GM19452 (cell line): Measurements from ENCODE around the gene CACNA1F.
A peak's percentile ranks its signal among the peaks of the same experiment; 100 is the strongest.

Experiments
- ATAC-seq: cut with Tn5 transposase; IDR thresholded peaks from one replicate; pipeline ENCODE4 v1.9.1; 2021; ENCODE audit not compliant: unreplicated experiment

The CACNA1F gene

DNA sequence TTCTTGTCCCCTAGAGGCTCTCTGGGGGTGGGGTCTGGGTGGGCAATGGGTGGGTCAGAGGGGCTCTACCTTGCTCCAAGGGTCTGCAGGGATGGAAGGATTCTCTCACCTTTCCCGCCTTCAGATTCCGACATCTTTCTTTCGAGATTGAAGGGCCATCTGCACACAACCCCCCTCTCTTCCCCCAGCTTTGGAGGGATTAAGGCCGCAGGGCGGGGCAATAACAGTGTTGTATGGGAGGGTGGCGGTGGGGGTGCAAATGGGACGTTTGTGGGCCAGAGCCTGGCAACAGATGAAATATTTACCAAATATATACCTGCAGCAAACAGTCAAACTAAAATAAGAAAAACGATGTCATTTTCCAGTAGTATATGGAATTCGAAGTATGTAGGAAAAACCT lies at the start of gene CACNA1F:
TSS of gene CACNA1F (minus strand) at position 165 of the 400 bp plus-strand sequence. CDS start at position 134, 31 bp downstream.
- no peak for ATAC-seq

DNA sequence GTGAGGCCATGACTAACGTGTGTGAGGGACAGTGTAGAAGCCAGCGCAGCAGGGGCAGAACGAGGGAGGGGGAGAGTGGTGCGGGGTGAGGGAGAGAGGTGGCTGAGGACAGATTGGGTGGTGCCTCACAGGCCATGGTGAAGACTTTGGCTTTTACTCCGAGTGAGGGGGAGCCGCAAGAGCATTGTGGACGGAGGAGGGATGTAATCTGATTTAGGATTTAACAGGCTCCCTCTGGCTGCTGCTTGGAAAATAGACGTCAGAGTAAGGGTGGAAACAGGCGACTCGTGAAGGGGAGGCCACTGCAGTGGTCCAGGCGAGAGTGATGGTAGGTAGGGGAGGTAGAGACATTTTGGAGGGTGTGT lies 49.5 kb upstream of the CACNA1F start:
- no peak for ATAC-seq

DNA sequence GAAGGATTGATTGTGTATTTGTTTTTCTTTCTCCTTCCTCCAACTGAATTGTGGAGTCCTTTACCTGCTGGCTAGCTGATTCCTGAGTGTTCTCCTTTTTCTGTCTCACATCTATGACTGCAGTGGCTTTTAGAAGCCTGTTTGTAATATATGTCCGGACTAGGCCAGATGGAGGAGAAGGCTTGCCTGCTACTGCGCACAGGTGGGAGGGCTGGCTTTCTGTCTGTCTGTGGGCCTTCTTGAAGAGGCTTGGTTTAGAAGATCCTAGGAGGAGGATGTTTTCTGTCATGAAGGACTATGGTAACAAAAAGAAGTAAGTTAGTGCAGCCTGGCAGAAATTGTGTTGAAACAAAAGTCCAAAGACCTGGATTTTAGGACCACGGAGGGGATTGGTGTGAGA lies 44.9 kb upstream of the CACNA1F start:
- no peak for ATAC-seq

DNA sequence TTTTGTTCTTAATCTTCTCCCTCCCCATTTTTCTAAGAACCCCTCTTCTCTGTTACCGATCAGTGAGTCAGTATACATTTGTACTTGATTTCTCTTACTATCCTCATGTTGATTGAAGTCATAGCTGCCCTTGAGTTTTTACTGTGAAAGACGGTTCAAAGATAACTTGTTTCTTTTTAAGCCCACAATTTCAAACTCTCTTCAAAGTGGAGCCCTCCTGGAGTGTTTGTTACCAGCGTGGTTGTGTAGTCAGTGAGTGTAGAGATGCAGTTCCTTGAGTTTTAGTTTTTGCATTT lies 44.3 kb upstream of the CACNA1F start:
- ATAC-seq = no peak

DNA sequence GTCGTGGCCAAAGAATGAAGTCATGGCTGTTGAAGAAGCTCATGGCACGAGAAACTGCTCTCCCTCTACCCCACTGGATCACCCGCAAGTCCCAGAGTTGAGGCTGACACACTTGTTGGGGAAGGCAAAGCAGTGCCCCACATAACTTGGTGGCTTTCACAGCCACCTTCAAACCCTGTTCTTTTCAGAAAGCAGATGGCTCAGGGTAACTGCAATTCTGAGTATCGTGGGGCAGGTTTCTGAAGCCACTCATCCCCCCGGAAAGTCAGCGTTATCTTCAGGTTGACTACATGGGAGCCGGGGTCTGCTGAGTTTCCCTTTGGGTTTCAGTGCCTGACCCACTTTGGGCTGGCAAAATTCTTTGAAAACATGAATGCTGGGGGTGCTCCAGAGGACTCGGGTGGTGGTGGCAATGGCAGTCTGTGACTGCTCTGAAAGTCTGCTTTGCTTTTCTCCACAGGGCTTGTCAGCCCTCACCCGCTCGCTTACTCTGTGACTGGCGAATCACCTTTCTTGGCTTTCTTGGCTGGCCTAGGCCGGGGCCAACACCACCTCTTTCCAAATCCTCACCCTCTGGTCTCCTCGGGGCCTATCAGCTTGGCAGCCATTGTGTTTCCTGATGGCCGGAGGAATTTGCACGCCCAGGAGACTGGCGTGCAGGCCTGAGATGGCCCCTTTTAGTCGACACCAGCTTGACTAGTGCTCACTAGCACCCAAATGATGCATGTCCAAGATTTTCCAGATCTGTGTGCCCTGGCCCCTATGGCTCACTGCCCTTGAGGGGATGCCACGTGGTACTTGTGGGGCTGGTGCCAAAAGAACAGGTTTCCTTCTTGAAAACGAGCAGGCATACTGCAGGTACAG lies 43.8 kb upstream of the CACNA1F start:
- no peak for ATAC-seq

DNA sequence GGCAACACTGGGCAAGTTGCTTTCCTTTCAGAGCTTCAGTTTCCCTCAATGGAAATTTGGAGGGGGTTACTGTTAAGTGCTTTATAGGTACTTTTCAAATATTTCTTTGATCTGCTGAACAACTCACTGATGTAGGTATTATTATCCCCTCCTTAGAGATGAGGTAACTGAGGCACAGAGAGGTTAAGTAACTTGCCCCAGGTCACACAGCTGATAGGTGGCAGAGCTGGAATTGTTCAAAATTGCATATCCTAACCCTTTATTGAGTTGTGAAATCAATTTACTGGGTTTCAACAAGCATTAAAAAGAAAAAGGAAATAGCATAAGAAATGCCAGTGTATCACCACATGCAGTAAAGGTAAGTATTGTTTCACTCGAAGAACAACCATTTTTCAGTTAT lies 43.1 kb upstream of the CACNA1F start:
- no peak for ATAC-seq

DNA sequence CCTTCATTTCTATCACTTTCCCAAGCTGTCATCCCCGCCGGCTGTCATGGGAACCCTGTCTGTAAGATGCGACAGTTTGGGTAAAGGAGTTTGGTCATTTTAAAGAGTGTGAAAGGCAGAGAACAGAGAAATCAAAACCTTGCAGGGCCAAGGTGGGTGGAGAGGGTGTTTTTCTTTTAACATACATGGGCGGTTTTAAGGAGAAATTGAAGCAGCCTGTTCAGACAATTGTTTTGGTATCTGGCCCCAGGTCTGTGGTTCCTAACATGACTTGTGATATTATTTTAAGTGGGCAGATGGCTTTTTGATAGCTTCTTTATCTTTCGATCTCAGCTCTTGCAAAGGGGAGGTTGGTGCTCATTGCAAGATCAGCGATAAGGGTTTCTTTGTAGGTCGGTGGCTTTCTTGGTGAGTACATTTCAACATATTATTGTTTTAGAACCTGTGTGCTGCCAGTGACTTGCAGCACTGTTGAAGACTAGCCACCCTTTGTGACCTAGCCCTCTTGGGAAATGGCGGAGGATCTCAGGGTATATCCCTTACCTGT lies 40.1 kb upstream of the CACNA1F start:
- ATAC-seq = no peak

DNA sequence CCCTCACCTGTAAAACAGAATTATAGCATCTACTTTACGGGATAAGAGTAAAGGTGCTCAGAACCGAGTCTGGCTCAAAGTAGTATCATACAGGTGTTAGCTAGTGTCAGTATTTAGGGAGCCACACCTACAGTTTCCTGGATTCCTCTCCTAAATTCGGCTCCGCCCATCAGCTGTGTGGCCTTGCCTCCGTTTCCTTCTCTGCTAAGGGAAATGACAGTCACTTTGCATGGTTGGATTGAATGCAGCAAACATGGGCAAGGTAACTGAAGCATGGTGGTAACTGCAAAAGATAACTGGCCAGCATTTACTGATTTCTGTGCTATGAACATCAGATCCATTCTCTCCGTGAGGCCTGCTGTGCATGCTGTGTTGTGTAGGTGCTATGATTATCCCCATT lies 39.3 kb upstream of the CACNA1F start:
- no peak for ATAC-seq

DNA sequence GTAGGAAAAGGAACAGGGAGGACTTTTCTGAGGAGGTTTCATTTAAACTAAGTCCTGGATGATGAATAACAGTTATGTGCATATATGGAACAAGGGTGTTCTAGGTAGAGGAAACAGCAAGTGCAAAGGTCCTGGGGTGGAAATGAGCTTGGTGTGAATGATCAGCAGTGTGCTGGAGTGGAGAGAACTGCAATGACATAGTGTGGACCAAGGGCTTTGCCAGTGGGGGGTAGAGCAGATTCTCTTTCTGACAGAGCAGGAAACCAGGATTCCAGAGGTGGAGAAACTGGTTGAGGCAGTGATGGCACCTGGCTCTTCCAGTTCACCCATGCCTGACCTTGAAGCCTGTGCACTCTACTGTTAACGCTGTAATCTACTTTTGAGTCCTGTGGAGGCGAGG lies 38.2 kb upstream of the CACNA1F start:
- ATAC-seq = no peak

DNA sequence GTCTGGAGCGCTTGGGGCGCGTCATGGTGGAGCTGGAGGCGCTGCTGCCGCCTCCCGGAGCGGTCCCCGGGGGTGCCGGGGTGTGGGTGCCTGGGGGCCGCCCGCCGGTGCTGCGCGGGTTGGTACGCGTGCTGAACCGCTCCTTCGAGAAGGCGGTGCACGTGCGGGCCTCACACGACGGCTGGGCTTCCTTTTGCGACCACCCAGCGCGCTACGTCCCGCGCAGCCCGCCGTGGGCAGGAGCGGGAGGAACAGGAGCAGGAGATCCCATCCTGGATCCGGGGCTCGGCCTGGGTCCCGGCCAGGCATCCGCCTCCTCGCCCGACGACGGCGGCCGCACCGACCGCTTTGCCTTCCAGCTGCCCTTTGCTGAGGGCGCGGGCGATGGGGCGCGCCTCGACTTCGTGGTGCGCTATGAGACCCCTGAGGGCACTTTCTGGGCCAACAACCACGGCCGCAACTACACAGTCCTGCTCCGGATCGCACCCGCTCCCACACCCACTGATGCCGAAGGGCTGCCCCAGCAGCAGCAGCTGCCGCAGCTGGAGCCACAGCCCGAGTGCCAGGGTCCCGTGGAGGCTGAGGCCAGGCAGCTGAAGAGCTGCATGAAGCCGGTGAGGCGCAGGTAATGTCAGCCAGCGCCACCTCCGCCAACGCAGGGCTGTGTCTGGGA lies 37.2 kb upstream of the CACNA1F start:
- no peak for ATAC-seq

DNA sequence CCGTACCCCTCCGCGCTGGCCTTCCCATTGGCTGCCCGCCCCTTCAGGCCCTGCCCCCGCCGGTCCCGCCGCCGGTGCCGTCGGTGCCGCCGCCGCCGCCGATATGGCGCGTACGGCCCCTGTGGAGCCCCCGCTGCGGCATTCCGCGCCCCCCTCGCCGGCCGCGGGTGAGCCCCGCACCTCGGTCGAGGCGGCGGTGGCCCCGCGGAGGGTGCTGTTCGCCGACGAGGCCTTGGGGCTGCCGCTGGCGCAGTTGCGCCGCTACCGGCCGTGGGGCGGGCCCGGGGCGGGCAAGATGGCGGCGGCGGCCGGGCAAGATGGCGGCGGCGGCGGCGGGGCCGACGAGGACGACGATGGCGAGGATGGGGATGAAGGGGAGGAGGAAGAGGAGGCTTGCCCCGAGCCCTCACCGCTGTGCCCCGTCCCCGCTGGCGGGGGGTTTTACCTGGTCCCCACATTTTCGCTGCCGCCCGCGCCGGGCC lies 36.7 kb upstream of the CACNA1F start, which contains the start of gene PPP1R3F:
TSS of gene PPP1R3F (plus strand) at position 27 of the 482 bp plus-strand sequence. CDS start at position 104, 77 bp downstream.
- ATAC-seq = peak; percentile 33

DNA sequence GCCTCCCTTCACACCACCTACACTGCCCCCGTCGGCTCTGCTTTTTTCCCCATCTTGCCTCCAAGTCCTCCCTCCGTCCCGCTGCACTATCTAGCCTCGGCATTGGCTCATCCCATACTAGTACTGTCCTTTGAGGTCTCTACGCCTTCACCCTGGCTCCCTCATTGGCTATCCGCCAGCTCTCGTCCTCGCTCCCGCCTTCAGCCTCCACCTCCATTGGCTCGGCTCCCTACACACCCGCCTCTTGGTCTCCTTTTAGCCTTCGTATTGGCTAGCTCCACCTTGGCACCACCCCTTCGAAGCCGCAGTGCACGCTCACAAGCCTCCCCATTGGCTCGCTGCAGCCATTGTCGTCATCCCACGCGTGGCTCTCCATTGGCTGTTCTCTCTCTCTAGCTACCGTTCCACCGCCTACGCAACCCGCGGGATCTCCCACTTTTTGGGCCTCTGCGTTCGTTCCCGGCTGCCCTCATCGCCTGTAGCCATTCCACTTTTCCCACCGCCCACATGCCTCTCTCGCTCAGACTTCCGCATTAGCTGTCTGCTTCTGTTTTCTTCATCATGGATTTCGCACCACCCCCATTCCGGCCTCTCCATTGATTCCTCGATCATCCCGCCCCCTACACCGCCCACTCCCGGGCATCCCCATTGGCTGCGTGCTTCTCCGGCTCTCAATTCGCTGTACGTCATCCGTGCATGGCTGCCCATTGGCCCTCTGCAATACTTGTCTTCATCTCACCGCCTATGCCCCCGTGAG lies 36.0 kb upstream of the CACNA1F start:
- ATAC-seq = peak; percentile 79

DNA sequence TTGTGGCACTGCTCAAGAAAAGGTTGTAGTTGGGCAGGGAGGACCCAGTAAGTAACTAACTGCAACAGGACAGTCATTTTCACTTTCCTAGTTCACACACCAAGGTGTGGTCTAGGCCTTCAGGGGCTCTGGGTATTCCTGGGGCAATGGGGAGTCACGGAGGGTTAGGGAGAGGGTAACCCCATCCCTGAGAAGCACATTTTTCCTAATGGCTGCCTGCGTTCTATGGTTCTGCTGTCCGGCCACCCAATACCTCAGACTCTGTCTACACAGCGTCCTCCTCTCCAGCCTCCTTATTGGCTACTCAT lies 35.5 kb upstream of the CACNA1F start:
- no peak for ATAC-seq

DNA sequence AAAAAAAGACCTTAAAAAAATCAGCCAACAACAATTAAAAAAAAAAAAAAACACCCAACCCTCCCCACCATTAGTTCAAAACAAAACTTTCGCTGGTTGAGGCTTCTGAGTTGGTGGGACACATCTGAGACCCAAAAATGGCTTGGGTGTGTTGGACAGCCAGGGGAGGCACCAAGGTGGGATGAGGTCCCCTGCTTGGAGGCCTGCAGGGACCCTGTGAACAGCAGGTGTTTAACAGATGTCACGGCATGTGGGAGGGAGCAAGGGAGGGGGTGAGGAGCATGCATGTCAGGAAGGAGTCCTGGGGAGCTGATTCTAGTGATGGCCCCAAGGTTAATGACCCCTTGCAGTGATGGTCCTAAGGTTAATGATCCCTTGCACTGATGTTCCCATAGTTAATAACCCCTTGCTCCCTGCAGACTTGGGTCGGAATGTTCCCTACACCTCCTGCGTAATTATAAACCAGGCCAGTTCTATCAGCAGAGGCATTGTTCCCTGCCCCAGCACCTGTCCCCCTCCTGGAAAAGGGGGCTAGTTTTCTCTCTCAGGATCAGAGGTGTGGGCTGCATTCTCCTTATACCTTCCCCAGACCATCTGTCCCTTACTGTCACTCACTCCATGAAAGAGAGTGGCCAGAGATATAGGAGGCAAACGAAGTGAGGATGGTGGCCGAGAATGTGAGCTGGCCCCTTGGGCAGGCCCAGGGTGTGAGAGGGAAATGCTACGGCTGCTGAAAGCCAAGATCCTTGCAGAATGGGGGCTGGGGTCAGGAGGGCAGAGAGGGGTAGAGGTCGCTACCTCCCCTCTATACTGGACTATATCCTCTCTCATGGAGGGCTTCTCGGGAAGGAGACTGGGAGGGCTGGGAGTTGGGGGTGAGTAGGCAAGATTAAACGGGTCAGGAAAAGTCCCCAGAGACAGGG lies 33.6 kb upstream of the CACNA1F start:
- ATAC-seq = no peak

DNA sequence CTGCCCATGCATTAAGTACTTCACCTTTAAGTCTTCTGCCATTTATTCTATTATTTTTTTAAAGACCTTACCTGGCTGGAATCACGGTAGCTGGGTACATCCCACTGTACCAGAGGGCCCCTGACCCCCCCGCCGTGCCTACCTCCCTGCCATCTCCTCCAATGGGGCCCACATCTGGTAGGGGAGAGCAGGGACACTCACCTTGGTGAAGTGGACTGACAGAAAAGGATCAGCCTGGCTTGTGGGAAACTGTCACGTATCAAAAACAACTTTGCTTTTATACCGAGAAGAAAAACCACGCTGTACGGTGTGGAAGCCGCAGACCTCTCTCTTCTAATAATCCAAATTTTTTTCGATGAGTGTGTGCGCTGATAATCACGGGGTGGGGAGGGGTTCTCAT lies 31.3 kb upstream of the CACNA1F start, which contains the start of gene FOXP3:
TSS of gene FOXP3 (minus strand) at position 251 of the 400 bp plus-strand sequence. CDS start 6,205 bp downstream, outside the sequence.
- no peak for ATAC-seq

DNA sequence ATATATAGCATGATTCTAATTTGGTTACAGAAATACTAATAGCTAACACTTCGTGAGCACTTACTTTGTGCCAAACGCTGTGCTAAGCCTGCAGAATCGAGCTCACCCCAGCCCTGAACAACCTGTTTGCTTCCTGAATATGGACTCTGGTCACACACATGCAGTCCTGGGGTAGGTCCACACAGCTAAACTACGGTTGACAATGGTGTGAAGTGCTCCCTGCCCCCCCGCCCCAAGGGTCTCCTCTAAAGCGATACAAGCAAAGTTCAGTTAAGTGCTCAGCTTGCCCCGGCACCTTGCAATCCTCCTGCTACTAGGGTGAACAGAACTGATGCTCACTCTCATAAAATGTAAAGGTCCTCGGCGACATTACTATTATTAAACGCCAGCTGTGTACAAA lies 30.5 kb upstream of the CACNA1F start:
- no peak for ATAC-seq

DNA sequence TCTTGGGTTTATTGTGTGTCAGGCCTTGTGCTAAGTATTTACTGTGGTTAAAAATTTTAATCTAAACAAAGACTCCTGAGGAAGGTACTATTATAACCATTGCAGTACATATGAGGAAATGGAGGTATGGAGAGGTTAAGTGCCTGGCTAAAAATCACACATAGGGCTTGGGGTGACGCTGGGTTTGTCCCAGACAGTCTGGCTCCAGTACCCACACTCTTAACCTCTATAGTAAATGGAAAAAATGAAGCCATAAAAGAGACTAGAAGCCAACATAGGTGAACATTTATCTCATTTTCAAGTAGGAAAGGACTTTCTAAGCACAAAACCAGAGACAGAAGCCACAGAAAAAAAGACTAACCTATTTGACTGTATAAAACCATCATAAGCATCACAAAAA lies 29.5 kb upstream of the CACNA1F start:
- no peak for ATAC-seq

DNA sequence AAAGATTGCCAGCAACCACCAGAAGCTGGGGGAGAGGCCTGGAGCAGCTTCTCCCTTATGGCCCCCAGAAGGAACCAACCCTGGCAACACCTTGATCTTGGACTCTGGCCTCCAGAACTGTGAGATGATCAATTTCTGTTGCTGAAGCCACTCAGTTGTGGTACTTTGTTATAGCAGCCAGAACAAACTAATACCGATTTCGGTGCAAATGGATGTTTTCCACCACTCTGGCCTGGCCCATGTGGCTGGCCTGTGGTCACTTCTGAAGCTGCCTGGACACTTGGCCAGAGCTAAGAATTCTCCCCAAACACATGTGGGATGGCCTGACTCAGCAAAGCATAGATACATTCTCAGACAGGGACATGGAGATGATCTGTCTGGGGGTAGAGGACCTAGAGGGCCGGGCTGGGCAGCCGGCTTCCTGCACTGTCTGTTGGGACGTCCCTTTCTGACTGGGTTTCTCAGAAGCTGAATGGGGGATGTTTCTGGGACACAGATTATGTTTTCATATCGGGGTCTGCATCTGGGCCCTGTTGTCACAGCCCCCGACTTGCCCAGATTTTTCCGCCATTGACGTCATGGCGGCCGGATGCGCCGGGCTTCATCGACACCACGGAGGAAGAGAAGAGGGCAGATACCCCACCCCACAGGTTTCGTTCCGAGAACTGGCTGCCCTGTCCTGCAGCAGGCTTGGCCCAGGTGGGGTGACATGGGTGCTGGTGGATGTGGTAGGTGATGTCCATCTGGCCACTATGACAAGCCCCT lies 27.3 kb upstream of the CACNA1F start:
- ATAC-seq = no peak

DNA sequence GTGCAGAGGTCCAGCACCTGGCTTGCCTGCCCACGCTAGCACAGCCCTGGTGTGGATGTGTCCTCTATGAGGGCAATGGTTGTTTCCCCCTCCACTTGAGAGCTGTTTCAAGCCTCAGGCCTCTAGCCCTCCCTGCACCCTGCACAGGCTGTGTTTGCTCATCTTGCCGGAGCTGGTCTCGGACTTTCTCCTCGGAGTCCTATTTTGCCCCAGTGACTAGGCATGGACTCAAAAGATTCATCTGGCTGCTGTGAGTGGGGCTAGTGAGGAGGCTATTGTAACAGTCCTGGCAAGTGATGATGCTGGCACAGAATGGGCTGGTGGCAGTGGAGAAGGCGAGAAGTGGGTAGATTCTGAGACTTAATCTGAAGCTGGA lies 25.6 kb upstream of the CACNA1F start:
- ATAC-seq = no peak
